GM23248 (cell line): Measurements from ENCODE around the gene SEC14L1. TPM values are rescaled to one million over a fixed set of nuclear protein-coding genes. Genes with fewer than 3 reads are reported as not detected.
"Not testable (repeated sequence)": the region's sequence is repeated elsewhere in the genome, so short reads cannot be mapped to it uniquely, and the experiment has no call there.

ENCODE experiments used
- DNase-seq: peaks from one replicate; pipeline ENCODE4 v3.0.0-alpha.2; 2015
- H2AFZ ChIP-seq: fragments of 200-600 bp; sonication (generic); 2 replicates; pipeline ENCODE4 v1.6.1; 2016; ENCODE audit warnings: antibody characterized with exemption
- H3F3A ChIP-seq: fragments of 200-600 bp; sonication (generic); 2 replicates; pipeline ENCODE4 v1.6.1; 2016; ENCODE audit warnings: mild to moderate bottlenecking, antibody characterized with exemption, mixed run types; ENCODE audit not compliant: insufficient read depth
- H3K27ac ChIP-seq: fragments of 200-600 bp; sonication (generic); 2 replicates; pipeline ENCODE4 v1.5.1; 2016; ENCODE audit warnings: mild to moderate bottlenecking
- H3K27me3 ChIP-seq: fragments of 200-600 bp; sonication (generic); replicated peaks from 2 replicates; pipeline ENCODE4 v1.6.1; 2016; ENCODE audit warnings: mild to moderate bottlenecking; ENCODE audit not compliant: insufficient read depth
- H3K36me3 ChIP-seq: fragments of 200-600 bp; sonication (generic); 2 replicates; pipeline ENCODE4 v1.6.1; 2016; ENCODE audit warnings: low read depth, mild to moderate bottlenecking
- H3K4me1 ChIP-seq: fragments of 200-600 bp; sonication (generic); 2 replicates; pipeline ENCODE4 v1.6.1; 2016; ENCODE audit warnings: mild to moderate bottlenecking; ENCODE audit not compliant: insufficient read depth
- H3K4me2 ChIP-seq: fragments of 200-600 bp; sonication (generic); one replicate; pipeline ENCODE4 v1.6.1; 2016; ENCODE audit warnings: mild to moderate bottlenecking; ENCODE audit not compliant: unreplicated experiment
- H3K4me3 ChIP-seq: fragments of 200-600 bp; sonication (generic); 2 replicates; pipeline ENCODE4 v1.5.1; 2016; ENCODE audit warnings: mild to moderate bottlenecking
- H3K79me2 ChIP-seq: fragments of 200-600 bp; sonication (generic); 2 replicates; pipeline ENCODE4 v1.6.1; 2016; ENCODE audit warnings: mild to moderate bottlenecking; ENCODE audit not compliant: insufficient read depth
- H3K9ac ChIP-seq: fragments of 200-600 bp; sonication (generic); 2 replicates; pipeline ENCODE4 v1.6.1; 2016; ENCODE audit warnings: mild to moderate bottlenecking
- H3K9me2 ChIP-seq: fragments of 200-600 bp; sonication (generic); 2 replicates; pipeline ENCODE4 v1.6.1; 2016; ENCODE audit warnings: mixed run types, mild to moderate bottlenecking, moderate library complexity; ENCODE audit not compliant: insufficient read depth
- H3K9me3 ChIP-seq: fragments of 200-600 bp; sonication (generic); one replicate; pipeline ENCODE4 v1.6.1; 2017; ENCODE audit warnings: low read depth
- H4K20me1 ChIP-seq: fragments of 200-600 bp; sonication (generic); 2 replicates; pipeline ENCODE4 v1.6.0; 2016; ENCODE audit not compliant: insufficient read depth
- EZH2 ChIP-seq: fragments of 200-600 bp; sonication (generic); IDR thresholded peaks from 2 replicates; pipeline ENCODE4 v1.6.1; 2018; ENCODE audit warnings: antibody characterized with exemption, mild to moderate bottlenecking; ENCODE audit not compliant: insufficient read depth, poor library complexity, severe bottlenecking
- EZH2phosphoT487 ChIP-seq: fragments of 200-600 bp; sonication (generic); IDR thresholded peaks from 2 replicates; pipeline ENCODE4 v1.6.1; 2018; ENCODE audit warnings: antibody characterized with exemption, moderate library complexity, mild to moderate bottlenecking, low read depth; ENCODE audit not compliant: insufficient read depth
- WGBS, 2 experiments: methylation state at CpG; one replicate each; pipeline ENCODE4 v1.1.6; 2015 to 2017; ENCODE audit warnings: low lambda C conversion rate in 2 of 2, low coverage in 1 of 2; ENCODE audit errors: missing lambda C conversion rate in 2 of 2; 5-methylcytosine and 5-hydroxymethylcytosine counted together
- in situ Hi-C: fragments of 300-500 bp; cut with MboI; formaldehyde crosslinking; loops from 2 replicates; pipeline ENCODE4 v1.15.0; 2020
- polyA plus RNA-seq: library from polyadenylated mRNA; unstranded; fragments of >200 nt; fragmentation: Nextera tagmentation; extraction: Ambion mirVana; gene quantifications from 2 replicates; pipeline ENCODE4 v1.2.1, GENCODE V29; 2016
- total RNA-seq: library from RNA; depleted of rRNA; stranded (reverse); fragments of >200 nt; shearing (Covaris generic); gene quantifications from 2 replicates; pipeline ENCODE4 v1.2.3, GENCODE V29; 2014

SEC14L1 gene
- total and polyA plus RNA-seq, 2 experiments from 2014 or later: 24.4 to 26.8 TPM

DNA sequence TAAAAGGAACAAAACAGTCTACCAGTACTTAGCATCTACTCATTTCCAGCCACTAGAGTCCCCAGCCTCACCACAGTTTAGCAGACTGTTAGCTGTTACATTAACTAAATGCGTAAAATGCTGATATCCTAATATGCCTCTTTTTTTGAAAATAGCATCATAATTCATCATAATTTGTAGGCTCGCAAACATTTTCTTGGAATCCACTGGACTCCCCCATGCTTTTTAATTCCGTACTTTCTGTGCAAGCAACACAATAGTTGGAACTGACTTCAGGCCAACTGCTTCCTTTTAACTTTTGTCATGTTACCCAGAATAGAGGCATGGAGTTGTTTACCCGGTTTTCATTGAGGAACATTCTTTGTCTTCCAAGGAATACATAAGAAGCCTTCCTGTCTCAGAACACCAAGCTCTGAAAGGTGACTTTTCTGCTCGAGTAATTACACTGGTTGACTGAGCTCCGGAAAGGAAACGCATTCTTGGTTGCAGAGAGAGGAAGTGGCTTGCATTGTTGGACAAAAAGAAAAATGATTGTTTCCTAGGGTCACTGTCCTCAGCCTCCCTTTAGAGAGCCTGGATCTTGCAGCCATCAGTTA lies 30.9 kb upstream of the SEC14L1 start:
- Histone ChIP-seq H3K36me3 (no peaks in the 10 kb centered on the region), H3K4me2 (peak overlapping the region; percentile 49), H3F3A (peaks cover 13% of the 10 kb centered on the region), H2AFZ (peak overlapping the region; percentile 72), H3K4me1 (peaks cover 22% of the 10 kb centered on the region), H3K9me3 (no peaks in the 10 kb centered on the region), H3K9ac (peak overlapping the region; percentile 14; the same call in 1 of the 2 replicates), H3K79me2 (no peaks in the 10 kb centered on the region), H3K4me3 (peak overlapping the region; percentile 13), H4K20me1 (no peaks in the 10 kb centered on the region), H3K9me2 (no peaks in the 10 kb centered on the region), H3K27ac (peak overlapping the region; percentile 29), H3K27me3 (no peaks in the 10 kb centered on the region)
- in situ Hi-C loops: no loop called here
- WGBS, 2 experiments: 6 to 8% methylated on average over 7 of the region's 7 CpGs
- TF ChIP-seq EZH2: no peak
- no peak for TF ChIP-seq EZH2phosphoT487
- peak; percentile 43 for DNase-seq

- H3K36me3 ChIP-seq, H3K27ac ChIP-seq, DNase-seq, H2AFZ ChIP-seq, H3K4me2 ChIP-seq, H3K9me3 ChIP-seq, H4K20me1 ChIP-seq, H3K9me2 ChIP-seq, H3K27me3 ChIP-seq, in situ Hi-C loops, H3K79me2 ChIP-seq, H3K4me3 ChIP-seq, H3K9ac ChIP-seq: not testable (repeated sequence)
- 95 to 97% methylated on average over 11 of the region's 11 CpGs for WGBS, 2 experiments
- Histone ChIP-seq H3F3A (peaks cover 13% of the 10 kb centered on the region), H3K4me1 (peaks cover 22% of the 10 kb centered on the region)
Measured at GRCh38 chr17:77111165-77111933, 29.4 kb upstream of the SEC14L1 start.

GRCh38 chr17:77111934-77112296 lies 28.9 kb upstream of the SEC14L1 start:
- H3K4me3 ChIP-seq: no peak overlapping the region
- H3K36me3 ChIP-seq: no peaks in the 10 kb centered on the region
- peaks cover 22% of the 10 kb centered on the region for H3K4me1 ChIP-seq
- no peak for TF ChIP-seq EZH2
- no peaks in the 10 kb centered on the region for H4K20me1 ChIP-seq
- WGBS, 2 experiments: 36 to 39% methylated on average over 5 of the region's 5 CpGs
- no peak for DNase-seq
- no peak overlapping the region for H2AFZ ChIP-seq
- no peaks in the 10 kb centered on the region for H3K79me2 ChIP-seq
- no peak overlapping the region for H3K4me2 ChIP-seq
- no peak overlapping the region for H3K27ac ChIP-seq
- peaks cover 13% of the 10 kb centered on the region for H3F3A ChIP-seq
- H3K27me3 ChIP-seq: no peaks in the 10 kb centered on the region
- H3K9ac ChIP-seq: no peak overlapping the region
- in situ Hi-C loops: no loop called here
- H3K9me3 ChIP-seq: no peaks in the 10 kb centered on the region
- H3K9me2 ChIP-seq: no peaks in the 10 kb centered on the region

DNA sequence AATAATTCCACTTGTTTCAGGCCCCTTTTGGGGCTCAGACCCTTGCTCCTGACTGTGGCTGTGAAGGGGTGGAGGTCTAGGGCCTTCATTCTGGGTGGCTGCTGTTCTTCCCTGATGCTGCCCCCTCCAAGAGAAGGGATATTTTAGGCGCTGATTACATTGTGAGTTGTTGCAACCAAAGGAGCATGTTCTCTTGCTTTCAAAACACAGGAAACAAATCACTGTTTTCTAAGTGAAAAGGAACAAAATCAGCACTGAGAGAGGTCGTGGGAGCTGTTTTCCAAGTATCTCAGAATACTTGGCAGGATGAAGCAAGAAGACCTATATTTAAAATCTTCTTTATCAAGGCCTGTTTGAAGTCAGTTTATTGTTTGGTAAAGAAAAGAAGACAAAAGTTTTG lies 25.3 kb upstream of the SEC14L1 start:
- H3K9me2 ChIP-seq: no peaks in the 10 kb centered on the region
- 0 out of 2 replicates have a peak, but pooled peaks cover under 1% of the 10 kb centered on the region for H3K4me1 ChIP-seq
- no peak overlapping the region for H3K4me2 ChIP-seq
- no peaks in the 10 kb centered on the region for H3K36me3 ChIP-seq
- TF ChIP-seq EZH2 (no peak), EZH2phosphoT487 (no peak)
- H3K9ac ChIP-seq: no peak overlapping the region
- no peaks in the 10 kb centered on the region for H3K9me3 ChIP-seq
- no peak for DNase-seq
- H3K4me3 ChIP-seq: no peak overlapping the region
- no peaks in the 10 kb centered on the region for H3K27me3 ChIP-seq
- no peaks in the 10 kb centered on the region for H3K79me2 ChIP-seq
- H2AFZ ChIP-seq: no peak overlapping the region
- 65 to 70% methylated on average over 2 of the region's 2 CpGs for WGBS, 2 experiments
- 0 out of 2 replicates have a peak, but pooled peaks cover under 1% of the 10 kb centered on the region for H3F3A ChIP-seq
- no peaks in the 10 kb centered on the region for H4K20me1 ChIP-seq
- H3K27ac ChIP-seq: no peak overlapping the region
- in situ Hi-C loops: no loop called here
